GM21717 (cell line): Measurements from ENCODE around the gene SMIM35.

Experiments used
- ATAC-seq: cut with Tn5 transposase; IDR thresholded peaks from one replicate; pipeline ENCODE4 v1.9.1; 2021; ENCODE audit warnings: mild to moderate bottlenecking, moderate library complexity; ENCODE audit not compliant: unreplicated experiment

The SMIM35 gene

GRCh38 chr11:117969160-117969991 lies 117.4 kb downstream of the SMIM35 start:
- ATAC-seq = no peak

- no peak for ATAC-seq
Measured at GRCh38 chr11:117966908-117967307, 119.9 kb downstream of the SMIM35 start.

- ATAC-seq = no peak
Measured at GRCh38 chr11:117962826-117963225, 123.9 kb downstream of the SMIM35 start.

- no peak for ATAC-seq
Measured at GRCh38 chr11:117961896-117962295, 124.9 kb downstream of the SMIM35 start.

- no peak for ATAC-seq
Measured at GRCh38 chr11:117960406-117960805, 126.4 kb downstream of the SMIM35 start.

GRCh38 chr11:117959438-117960149 lies 127.2 kb downstream of the SMIM35 start:
- ATAC-seq = no peak

- no peak for ATAC-seq
Measured at GRCh38 chr11:117958949-117959348, 127.8 kb downstream of the SMIM35 start.
